Transverse colon (tissue), 4 donors: ENCODE measurements around the gene MTA1. TPM values are rescaled to one million over a fixed set of nuclear protein-coding genes. Genes with fewer than 3 reads are reported as not detected.

Experiments used
- DNase-seq: peaks from one replicate; pipeline ENCODE4 v3.0.0-alpha.2; 2019
- H3K27ac ChIP-seq, 4 donors: fragments of 200-600 bp; sonication (generic); 2 replicates each; pipeline ENCODE4 v1.5.1; 2016 to 2018; ENCODE audit warnings: inconsistent platforms in 4 of 4
- H3K27me3 ChIP-seq: fragments of 200-600 bp; sonication (generic); 2 replicates; pipeline ENCODE4 v1.5.1; 2017; ENCODE audit warnings: inconsistent platforms
- H3K36me3 ChIP-seq, 4 donors: fragments of 200-600 bp; sonication (generic); 2 replicates each; pipeline ENCODE4 v1.5.1; 2017 to 2019; ENCODE audit warnings: inconsistent platforms in 4 of 4
- H3K4me1 ChIP-seq, 4 donors: fragments of 200-600 bp; sonication (generic); 2 replicates each; pipeline ENCODE4 v1.5.1; 2017 to 2020; ENCODE audit warnings: inconsistent platforms in 4 of 4
- H3K4me3 ChIP-seq, 4 donors: fragments of 200-600 bp; sonication (generic); 1 replicate in 1 of 4; 2 replicates in 3 of 4; pipeline versions ENCODE4 v1.5.1 to v1.6.1; 2017 to 2019; ENCODE audit warnings: inconsistent platforms in 4 of 4
- H3K9me3 ChIP-seq, 2 donors: fragments of 200-600 bp; sonication (generic); 2 replicates each; pipeline ENCODE4 v1.5.1; 2017 to 2019; ENCODE audit warnings: inconsistent platforms in 2 of 2
- EP300 ChIP-seq: sonication (generic); formaldehyde crosslinking; IDR thresholded peaks from one replicate; pipeline ENCODE4 v1.6.1; 2017; ENCODE audit warnings: antibody characterized with exemption, low read depth
- POLR2A ChIP-seq: fragments of 450-650 bp; IDR thresholded peaks from one replicate; pipeline ENCODE4 v1.6.1; 2016; ENCODE audit warnings: antibody characterized with exemption, mild to moderate bottlenecking, moderate library complexity
- POLR2AphosphoS5 ChIP-seq, 3 donors: sonication (generic); formaldehyde crosslinking; IDR thresholded peaks; one replicate each; pipeline ENCODE4 v1.6.1; 2016; ENCODE audit warnings: antibody characterized with exemption in 3 of 3
- WGBS, 2 donors: methylation state at CpG; one replicate each; pipeline ENCODE4 v1.1.5; 2018; ENCODE audit warnings: low coverage in 1 of 2; 5-methylcytosine and 5-hydroxymethylcytosine counted together
- in situ Hi-C, 4 donors: fragments of 200-750 bp; cut with MboI; loops; one replicate each; pipeline versions ENCODE4 v1.15.0 to v1.15.1; 2017; ENCODE audit warnings: low sequenced_read_pairs in 3 of 4, low pct_ligation_motif_present in 1 of 4, low pct_unique_long_range_greater_than_20kb in 1 of 4
- intact Hi-C: fragments of 100-400 bp; cut with DNase I; formaldehyde crosslinking; loops from one replicate; pipeline ENCODE4 v1.15.1; 2023; ENCODE audit warnings: low total_unique reads
- total RNA-seq, 4 donors: library from RNA; depleted of rRNA; stranded (reverse); fragments of >200 nt; gene quantifications; one replicate each; pipeline ENCODE4 v1.1.0, GENCODE V29; 2016
- TF ChIP-seq, protein P1 (sequence below), 5 experiments: fragments of 200-600 bp in 3 of 5; fragments of 450-650 bp in 2 of 5; sonication (generic) in 3 of 5; IDR thresholded peaks; 1 replicate in 2 of 5; 2 replicates in 3 of 5; pipeline ENCODE4 v1.5.1; 2016 to 2017; ENCODE audit warnings: antibody characterized with exemption in 5 of 5, inconsistent platforms in 3 of 5, mild to moderate bottlenecking in 2 of 5, moderate library complexity in 1 of 5

Gene MTA1
- total RNA-seq, 4 donors from 2014 or later, result 79.4 to 293 (median 106) TPM

DNA sequence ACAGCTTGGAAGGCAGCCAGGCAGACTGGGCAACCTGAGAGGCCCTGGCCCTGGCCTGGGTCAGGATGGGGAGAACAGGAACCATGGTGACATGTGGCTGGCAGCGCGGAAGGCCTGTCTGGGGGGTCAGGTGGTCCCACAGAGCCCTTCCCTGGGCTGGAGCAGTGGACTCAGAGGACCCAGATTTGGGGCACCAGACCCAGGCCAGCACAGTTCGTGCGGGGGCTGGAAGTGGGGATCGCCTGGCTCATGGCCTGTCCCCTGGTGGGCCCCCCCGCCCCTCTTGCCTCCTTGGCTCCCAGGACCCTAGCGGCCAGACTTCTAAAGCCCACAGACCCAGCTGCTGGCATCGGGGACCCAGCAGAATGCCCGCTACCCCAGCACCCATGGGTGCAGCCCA lies 21.4 kb downstream of the MTA1 start:
- DNase-seq, result no peak
- intact Hi-C loops (loop anchor here (10.0 kb wide), 1 partner anchor 66 kb away; no protein-coding TSS in a partner anchor), in situ Hi-C loops (no loop called here)
- TF ChIP-seq POLR2AphosphoS5 (IDR thresholded peaks at IDR 0.05) (no peak), EP300 (no peak), POLR2A (no peak)
- TF ChIP-seq, protein P1, sequence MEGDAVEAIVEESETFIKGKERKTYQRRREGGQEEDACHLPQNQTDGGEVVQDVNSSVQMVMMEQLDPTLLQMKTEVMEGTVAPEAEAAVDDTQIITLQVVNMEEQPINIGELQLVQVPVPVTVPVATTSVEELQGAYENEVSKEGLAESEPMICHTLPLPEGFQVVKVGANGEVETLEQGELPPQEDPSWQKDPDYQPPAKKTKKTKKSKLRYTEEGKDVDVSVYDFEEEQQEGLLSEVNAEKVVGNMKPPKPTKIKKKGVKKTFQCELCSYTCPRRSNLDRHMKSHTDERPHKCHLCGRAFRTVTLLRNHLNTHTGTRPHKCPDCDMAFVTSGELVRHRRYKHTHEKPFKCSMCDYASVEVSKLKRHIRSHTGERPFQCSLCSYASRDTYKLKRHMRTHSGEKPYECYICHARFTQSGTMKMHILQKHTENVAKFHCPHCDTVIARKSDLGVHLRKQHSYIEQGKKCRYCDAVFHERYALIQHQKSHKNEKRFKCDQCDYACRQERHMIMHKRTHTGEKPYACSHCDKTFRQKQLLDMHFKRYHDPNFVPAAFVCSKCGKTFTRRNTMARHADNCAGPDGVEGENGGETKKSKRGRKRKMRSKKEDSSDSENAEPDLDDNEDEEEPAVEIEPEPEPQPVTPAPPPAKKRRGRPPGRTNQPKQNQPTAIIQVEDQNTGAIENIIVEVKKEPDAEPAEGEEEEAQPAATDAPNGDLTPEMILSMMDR (IDR thresholded peaks at IDR 0.05), result no peak
- Histone ChIP-seq H3K36me3 (no peaks in the 10 kb centered on the region), H3K4me1 (no peaks in the 10 kb centered on the region), H3K27me3 (no peaks in the 10 kb centered on the region), H3K4me3 (no peak overlapping the region), H3K9me3 (no peaks in the 10 kb centered on the region), H3K27ac (no peak overlapping the region)
- WGBS, 2 donors, result 94% methylated on average over 5 of the region's 9 CpGs; no CpG with 5 or more reads in 1 of the 2 donors

DNA sequence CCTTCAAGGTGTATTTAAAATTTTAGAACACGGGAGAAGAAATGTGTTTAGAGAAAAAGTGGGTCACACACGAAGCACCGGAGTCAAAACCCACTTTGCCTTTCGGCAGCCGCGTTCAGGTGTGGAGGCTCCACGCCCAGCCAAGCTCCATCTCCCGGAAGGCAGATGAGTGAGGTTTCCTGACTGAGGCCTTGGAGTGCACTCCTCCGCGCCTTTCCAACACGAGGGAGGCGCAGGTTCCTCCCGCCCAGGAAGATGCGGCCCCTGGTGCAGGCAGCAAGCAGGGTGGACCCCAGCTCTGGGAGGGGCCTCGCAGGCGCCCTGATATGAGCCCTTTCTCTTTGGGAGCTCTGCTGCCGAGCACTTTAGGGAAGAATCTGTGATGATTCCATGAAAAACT lies 22.5 kb downstream of the MTA1 start:
- Histone ChIP-seq H3K27me3 (no peaks in the 10 kb centered on the region), H3K4me1 (no peaks in the 10 kb centered on the region), H3K27ac (no peak overlapping the region), H3K4me3 (no peak overlapping the region), H3K36me3 (no peaks in the 10 kb centered on the region), H3K9me3 (no peaks in the 10 kb centered on the region)
- in situ Hi-C loops (no loop called here), intact Hi-C loops (loop anchor here (10.0 kb wide), 1 partner anchor 67 kb away; no protein-coding TSS in a partner anchor)
- WGBS, 2 donors, result 62 to 79% methylated on average over 2 to 17 of the region's 17 CpGs
- no peak for DNase-seq
- TF ChIP-seq POLR2AphosphoS5 (IDR thresholded peaks at IDR 0.05), result no peak
- TF ChIP-seq EP300, result no peak
- no peak for TF ChIP-seq POLR2A
- TF ChIP-seq, protein P1 (IDR thresholded peaks at IDR 0.05), result no peak

- H3K27ac ChIP-seq, result no peak overlapping the region
- WGBS, 2 donors, result 87 to 100% methylated on average over 1 to 12 of the region's 12 CpGs
- TF ChIP-seq EP300 (no peak), POLR2A (no peak), POLR2AphosphoS5 (IDR thresholded peaks at IDR 0.05) (no peak)
- TF ChIP-seq, protein P1 (IDR thresholded peaks at IDR 0.05), result no peak
- DNase-seq, result no peak
- no peak overlapping the region for H3K4me3 ChIP-seq
- in situ Hi-C loops (no loop called here), intact Hi-C loops (loop anchor here (10.0 kb wide), 1 partner anchor 68 kb away; no protein-coding TSS in a partner anchor)
- no peaks in the 10 kb centered on the region for H3K27me3 ChIP-seq
- H3K4me1 ChIP-seq, result no peaks in the 10 kb centered on the region
- H3K9me3 ChIP-seq, result no peaks in the 10 kb centered on the region
- H3K36me3 ChIP-seq, result no peaks in the 10 kb centered on the region
Observed at GRCh38 chr14:105442834-105443233, 23.2 kb downstream of the MTA1 start.

DNA sequence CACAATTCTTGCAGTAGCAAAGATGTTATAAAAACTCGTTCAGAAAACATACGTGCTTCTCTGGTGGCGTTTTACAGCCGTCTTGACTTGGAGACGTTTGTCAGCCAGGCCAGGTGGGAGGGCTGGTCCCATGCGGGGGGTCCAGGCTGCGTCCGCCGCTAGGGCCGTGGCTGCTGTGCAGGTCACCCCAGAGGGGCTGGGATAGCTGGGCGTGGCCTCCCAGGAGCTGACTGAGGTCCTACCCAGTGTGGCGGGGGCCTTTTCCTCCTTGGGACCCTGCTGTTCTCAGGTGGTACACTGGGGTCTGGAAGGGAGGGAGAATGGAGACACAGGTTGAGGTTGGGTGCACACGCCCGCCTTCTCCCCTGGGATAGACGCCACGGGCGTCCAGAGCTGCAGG lies 25.2 kb downstream of the MTA1 start:
- TF ChIP-seq POLR2A (no peak), EP300 (no peak), POLR2AphosphoS5 (IDR thresholded peaks at IDR 0.05) (no peak)
- TF ChIP-seq, protein P1 (IDR thresholded peaks at IDR 0.05), result no peak
- Histone ChIP-seq H3K36me3 (no peaks in the 10 kb centered on the region), H3K4me1 (peaks cover 0 to 4% (median 3%) of the 10 kb centered on the region in 4 donors), H3K27me3 (no peaks in the 10 kb centered on the region), H3K4me3 (no peak overlapping the region), H3K9me3 (no peaks in the 10 kb centered on the region), H3K27ac (no peak overlapping the region)
- DNase-seq, result no peak
- 88 to 90% methylated on average over 4 to 17 of the region's 17 CpGs for WGBS, 2 donors
- intact Hi-C loops (loop anchor here (5.0 to 10.0 kb wide), 2 partner anchors 70 to 82 kb away; partner anchors contain the start of gene TMEM121), in situ Hi-C loops (no loop called here)
